ENCODE measurements around the gene FIS1.

The FIS1 gene

DNA sequence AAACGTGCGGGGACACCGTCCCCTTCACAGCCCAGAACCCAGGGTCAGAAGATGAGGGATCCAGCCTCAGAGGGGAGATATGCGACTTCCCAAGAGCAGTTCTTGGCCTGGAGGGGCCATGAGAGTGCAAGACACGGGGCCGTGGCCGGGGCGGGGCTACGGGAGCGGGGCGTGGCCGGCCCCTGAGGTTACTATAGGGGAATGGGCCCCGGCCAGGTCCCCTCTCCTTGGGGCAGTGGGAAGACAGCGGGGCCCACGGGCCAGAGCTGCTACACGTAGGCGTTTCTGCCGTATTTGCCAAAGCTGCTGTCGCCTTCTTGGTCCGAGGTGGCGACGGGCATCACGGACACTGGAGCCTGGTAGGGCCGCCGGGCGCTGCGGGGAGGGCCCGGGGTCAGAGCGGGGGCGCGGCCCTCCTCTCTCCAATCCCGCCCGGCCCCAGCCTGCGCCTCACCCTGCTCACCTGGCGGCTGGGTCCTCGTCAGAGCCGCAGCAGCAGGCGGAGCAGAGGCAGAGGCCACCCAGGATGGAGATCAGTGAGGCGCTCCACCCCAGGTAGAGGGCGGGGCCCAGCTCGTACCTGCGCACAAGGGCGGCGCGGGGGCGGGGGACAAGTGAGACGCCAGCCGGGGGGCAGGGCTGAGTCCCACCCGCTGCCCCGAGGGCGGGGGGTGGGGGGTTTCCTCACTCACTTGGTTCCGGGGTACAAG is 12.6 kb downstream of the FIS1 start:
- H3K27ac ChIP-seq: peak overlapping the region; percentile 63
- 0 out of 2 replicates have a peak, but pooled peaks have one; percentile 11 for TF ChIP-seq ZFX (IDR thresholded peaks at IDR 0.05)
- no peak for TF ChIP-seq CTCF (conservative IDR thresholded peaks at IDR 0.05)

GRCh38 chr7:101231644-101232043 is 13.2 kb downstream of the FIS1 start:
- no peak for TF ChIP-seq CTCF (conservative IDR thresholded peaks at IDR 0.05)
- TF ChIP-seq ZFX (IDR thresholded peaks at IDR 0.05): no peak
- H3K27ac ChIP-seq: peak overlapping the region; percentile 63

- no peak overlapping the region for H3K27ac ChIP-seq
- TF ChIP-seq CTCF (conservative IDR thresholded peaks at IDR 0.05) (no peak), ZFX (IDR thresholded peaks at IDR 0.05) (no peak)
Observed at GRCh38 chr7:101226721-101227120, 18.2 kb downstream of the FIS1 start.

DNA sequence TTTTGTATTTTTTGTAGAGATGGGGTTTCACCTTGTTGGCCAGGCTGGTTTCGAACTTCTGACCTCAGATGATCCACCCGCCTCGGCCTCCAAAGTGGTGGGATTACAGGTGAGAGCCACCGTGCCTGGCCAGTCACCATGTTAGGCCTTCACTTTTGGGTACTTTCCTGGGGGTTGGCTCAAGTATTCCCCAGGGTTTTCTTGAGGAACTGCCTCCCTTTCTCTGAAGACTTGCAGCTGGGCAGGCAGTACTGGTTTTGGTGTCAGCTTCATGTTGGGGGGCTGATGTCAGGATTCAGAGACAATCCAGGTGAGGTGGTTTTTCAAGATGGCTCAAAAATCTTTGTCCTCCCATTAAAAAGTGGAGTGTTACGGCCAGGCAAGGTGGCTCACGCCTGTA is 19.2 kb downstream of the FIS1 start:
- TF ChIP-seq ZFX (IDR thresholded peaks at IDR 0.05) (no peak), CTCF (conservative IDR thresholded peaks at IDR 0.05) (no peak)
- no peak overlapping the region for H3K27ac ChIP-seq

DNA sequence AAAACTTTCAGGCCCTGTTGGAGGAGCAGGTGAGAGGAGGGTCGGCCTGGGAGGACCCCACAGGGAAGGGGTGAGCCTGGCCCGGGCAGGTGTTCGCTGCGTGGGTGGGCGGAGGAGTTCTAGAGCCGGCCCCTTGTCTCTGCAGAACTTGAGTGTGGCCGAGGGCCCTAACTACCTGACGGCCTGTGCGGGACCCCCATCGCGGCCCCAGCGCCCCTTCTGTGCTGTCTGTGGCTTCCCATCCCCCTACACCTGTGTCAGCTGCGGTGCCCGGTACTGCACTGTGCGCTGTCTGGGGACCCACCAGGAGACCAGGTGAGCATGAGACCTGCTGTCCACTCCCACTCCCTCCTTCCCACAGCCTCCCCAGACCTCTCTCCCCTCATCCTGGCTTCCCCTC is 21.4 kb downstream of the FIS1 start:
- TF ChIP-seq ZFX (IDR thresholded peaks at IDR 0.05): no peak
- H3K27ac ChIP-seq: no peak overlapping the region

- no peak for TF ChIP-seq ZFX (IDR thresholded peaks at IDR 0.05)
- no peak for TF ChIP-seq CTCF (conservative IDR thresholded peaks at IDR 0.05)
Observed at GRCh38 chr7:101222275-101222830, 22.5 kb downstream of the FIS1 start.

DNA sequence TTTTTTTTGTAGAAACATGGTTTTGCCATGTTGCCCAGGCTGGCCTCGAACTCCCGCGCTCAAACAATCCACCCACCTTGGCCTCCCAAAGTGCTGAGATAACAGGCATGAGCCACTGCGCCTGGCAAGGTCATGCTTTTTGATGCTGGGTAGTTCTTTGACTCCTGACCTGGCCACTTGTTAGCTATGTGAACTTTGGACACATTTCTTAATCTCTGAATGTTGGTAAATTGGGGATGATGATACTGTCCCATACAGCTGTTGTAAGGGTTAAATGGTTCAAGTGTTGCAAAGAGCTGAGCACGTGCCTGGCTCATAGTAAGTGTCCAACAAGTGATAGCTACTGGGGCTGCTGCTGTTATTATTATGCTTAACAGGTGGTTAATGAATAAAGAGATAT is 24.6 kb downstream of the FIS1 start:
- TF ChIP-seq ZFX (IDR thresholded peaks at IDR 0.05): no peak
- no peak for TF ChIP-seq CTCF (conservative IDR thresholded peaks at IDR 0.05)

More at GRCh38 chr7:101222275-101222830, 22.5 kb downstream of the FIS1 start:
- H3K27ac ChIP-seq: no peak overlapping the region

More for the DNA sequence above, 24.6 kb downstream of the FIS1 start:
- H3K27ac ChIP-seq: no peak overlapping the region
